Measurements from ENCODE around the gene TAF8. TPM values are rescaled to one million over a fixed set of nuclear protein-coding genes. Genes with fewer than 3 reads are reported as not detected.
"Not testable (repeated sequence)": the region's sequence is repeated elsewhere in the genome, so short reads cannot be mapped to it uniquely, and the experiment has no call there.

Gene TAF8
- total RNA-seq, 1 experiment from 2014 or later = 38.4 TPM

DNA sequence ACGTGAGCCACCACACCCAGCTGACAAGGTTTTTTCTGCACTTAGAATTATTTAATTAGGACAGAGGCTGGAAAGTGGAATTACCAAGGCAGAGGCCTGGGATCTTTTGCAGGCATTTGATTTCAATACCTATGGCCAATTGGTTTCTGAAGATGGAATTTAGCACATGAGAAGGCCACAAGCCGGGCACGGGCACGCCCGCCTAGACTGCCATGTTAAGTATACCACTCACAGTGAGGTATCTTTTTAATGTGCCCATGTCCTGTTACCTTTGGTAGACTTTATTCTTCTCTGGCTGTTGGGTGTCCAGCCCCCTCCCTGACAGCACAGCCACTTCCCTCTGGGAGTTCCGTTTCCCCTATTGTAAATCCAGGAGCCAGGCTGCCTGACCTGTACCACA, 18.0 kb upstream of the TAF8 start:
- Histone ChIP-seq H3K4me1 (replicated peaks; ENCODE audit: insufficient read depth) (peaks cover 14% of the 10 kb centered on the region), H2AFZ (no peak overlapping the region), H3K27ac (no peak overlapping the region), H3F3A (ENCODE audit: insufficient read depth, low read depth) (no peaks in the 10 kb centered on the region), H3K9me3 (ENCODE audit: insufficient read depth, low read depth) (no peaks in the 10 kb centered on the region), H3K79me2 (ENCODE audit: low read depth) (no peaks in the 10 kb centered on the region), H3K36me3 (ENCODE audit: low read depth) (no peaks in the 10 kb centered on the region), H3K4me3 (no peak overlapping the region), H4K20me1 (ENCODE audit: insufficient read depth) (no peaks in the 10 kb centered on the region), H3K27me3 (ENCODE audit: insufficient read depth, low read depth) (no peaks in the 10 kb centered on the region), H3K4me2 (no peak overlapping the region), H3K9me2 (ENCODE audit: insufficient read depth) (no peaks in the 10 kb centered on the region)
- CTCF ChIA-PET = no interaction called here
- POLR2A ChIA-PET (ENCODE audit: unreplicated experiment) = no interaction called here
- no peak for TF ChIP-seq EZH2 (IDR thresholded peaks at IDR 0.05; ENCODE audit: low read depth)
- TF ChIP-seq CTCF (conservative IDR thresholded peaks at IDR 0.05) = no peak
- no TSS peak for BruUV-seq (replicated peaks)
- no peak for DNase-seq
- intact Hi-C loops (cut with micrococcal nuclease; ENCODE audit: unreplicated experiment) = no loop called here

GRCh38 chr6:42037669-42038068, 12.7 kb upstream of the TAF8 start:
- H3K9me2 ChIP-seq (ENCODE audit: insufficient read depth) = not testable (repeated sequence)

GRCh38 chr6:42038163-42038562, 12.2 kb upstream of the TAF8 start:
- TF ChIP-seq EZH2 (IDR thresholded peaks at IDR 0.05; ENCODE audit: low read depth) = no peak
- no peak for TF ChIP-seq CTCF (conservative IDR thresholded peaks at IDR 0.05)
- no peak overlapping the region for H3K27ac ChIP-seq
- POLR2A ChIA-PET (ENCODE audit: unreplicated experiment) = no interaction called here

More at GRCh38 chr6:42037669-42038068, 12.7 kb upstream of the TAF8 start:
- H3F3A ChIP-seq (ENCODE audit: insufficient read depth, low read depth); H3K27me3 ChIP-seq (ENCODE audit: insufficient read depth, low read depth); CTCF ChIA-PET; H2AFZ ChIP-seq; POLR2A ChIA-PET (ENCODE audit: unreplicated experiment); H3K27ac ChIP-seq; intact Hi-C loops (cut with micrococcal nuclease; ENCODE audit: unreplicated experiment); H3K4me2 ChIP-seq; H3K36me3 ChIP-seq (ENCODE audit: low read depth); BruUV-seq (replicated peaks); H3K79me2 ChIP-seq (ENCODE audit: low read depth); DNase-seq; H3K9me3 ChIP-seq (ENCODE audit: insufficient read depth, low read depth); H4K20me1 ChIP-seq (ENCODE audit: insufficient read depth); H3K4me1 ChIP-seq (replicated peaks; ENCODE audit: insufficient read depth); H3K4me3 ChIP-seq: not testable (repeated sequence)

GRCh38 chr6:42038811-42039408, 11.4 kb upstream of the TAF8 start:
- Histone ChIP-seq H3K27ac (no peak overlapping the region), H3K4me3 (no peak overlapping the region), H3K9me2 (ENCODE audit: insufficient read depth) (no peaks in the 10 kb centered on the region), H3K9me3 (ENCODE audit: insufficient read depth, low read depth) (no peaks in the 10 kb centered on the region), H3K79me2 (ENCODE audit: low read depth) (no peaks in the 10 kb centered on the region), H3K36me3 (ENCODE audit: low read depth) (no peaks in the 10 kb centered on the region), H4K20me1 (ENCODE audit: insufficient read depth) (no peaks in the 10 kb centered on the region), H3F3A (ENCODE audit: insufficient read depth, low read depth) (0 out of 2 replicates have a peak, but pooled peaks cover 4% of the 10 kb centered on the region), H3K4me2 (no peak overlapping the region), H3K27me3 (ENCODE audit: insufficient read depth, low read depth) (no peaks in the 10 kb centered on the region), H3K4me1 (replicated peaks; ENCODE audit: insufficient read depth) (peaks cover 5% of the 10 kb centered on the region), H2AFZ (no peak overlapping the region)
- POLR2A ChIA-PET (ENCODE audit: unreplicated experiment) = interaction anchor here (0.5 to 0.9 kb wide), 2 partner anchors 103 to 254 kb away, joined by 3 to 8 read pairs; no protein-coding TSS in a partner anchor
- DNase-seq = no peak
- CTCF ChIA-PET = interaction anchor here (0.8 kb wide), 1 partner anchor 118 kb away, joined by 3 read pairs; the partner anchor contains the start of genes BYSL and MED20
- no TSS peak for BruUV-seq (replicated peaks)
- no peak for TF ChIP-seq CTCF (conservative IDR thresholded peaks at IDR 0.05)
- TF ChIP-seq EZH2 (IDR thresholded peaks at IDR 0.05; ENCODE audit: low read depth) = no peak
- intact Hi-C loops (cut with micrococcal nuclease; ENCODE audit: unreplicated experiment) = no loop called here

More at GRCh38 chr6:42038163-42038562, 12.2 kb upstream of the TAF8 start:
- CTCF ChIA-PET = no interaction called here
- Histone ChIP-seq H3K27me3 (ENCODE audit: insufficient read depth, low read depth) (no peaks in the 10 kb centered on the region), H3F3A (ENCODE audit: insufficient read depth, low read depth) (0 out of 2 replicates have a peak, but pooled peaks cover 4% of the 10 kb centered on the region), H3K9me3 (ENCODE audit: insufficient read depth, low read depth) (no peaks in the 10 kb centered on the region), H4K20me1 (ENCODE audit: insufficient read depth) (no peaks in the 10 kb centered on the region), H3K4me3 (no peak overlapping the region), H3K36me3 (ENCODE audit: low read depth) (no peaks in the 10 kb centered on the region), H3K9me2 (ENCODE audit: insufficient read depth) (no peaks in the 10 kb centered on the region), H3K79me2 (ENCODE audit: low read depth) (no peaks in the 10 kb centered on the region), H3K4me1 (replicated peaks; ENCODE audit: insufficient read depth) (no peaks in the 10 kb centered on the region), H2AFZ (no peak overlapping the region), H3K4me2 (no peak overlapping the region)
- intact Hi-C loops (cut with micrococcal nuclease; ENCODE audit: unreplicated experiment) = no loop called here
- BruUV-seq (replicated peaks) = no TSS peak
- DNase-seq = no peak

Data from PC-9 (cell line).